GM12873 (cell line): ENCODE data around the gene IKZF1.
A peak's percentile ranks its signal among the peaks of the same experiment; 100 is the strongest.

Experiments used
- CTCF ChIP-seq: IDR thresholded peaks from 2 replicates; pipeline ENCODE4 v1.5.1; 2012; ENCODE audit warnings: low read depth, mild to moderate bottlenecking, moderate library complexity, low read length, control low read depth; ENCODE audit not compliant: insufficient read depth; ENCODE audit errors: missing control alignments

The IKZF1 gene

GRCh38 chr7:50335795-50336754, 31.6 kb downstream of the IKZF1 start:
- peak; percentile 14 for TF ChIP-seq CTCF

DNA sequence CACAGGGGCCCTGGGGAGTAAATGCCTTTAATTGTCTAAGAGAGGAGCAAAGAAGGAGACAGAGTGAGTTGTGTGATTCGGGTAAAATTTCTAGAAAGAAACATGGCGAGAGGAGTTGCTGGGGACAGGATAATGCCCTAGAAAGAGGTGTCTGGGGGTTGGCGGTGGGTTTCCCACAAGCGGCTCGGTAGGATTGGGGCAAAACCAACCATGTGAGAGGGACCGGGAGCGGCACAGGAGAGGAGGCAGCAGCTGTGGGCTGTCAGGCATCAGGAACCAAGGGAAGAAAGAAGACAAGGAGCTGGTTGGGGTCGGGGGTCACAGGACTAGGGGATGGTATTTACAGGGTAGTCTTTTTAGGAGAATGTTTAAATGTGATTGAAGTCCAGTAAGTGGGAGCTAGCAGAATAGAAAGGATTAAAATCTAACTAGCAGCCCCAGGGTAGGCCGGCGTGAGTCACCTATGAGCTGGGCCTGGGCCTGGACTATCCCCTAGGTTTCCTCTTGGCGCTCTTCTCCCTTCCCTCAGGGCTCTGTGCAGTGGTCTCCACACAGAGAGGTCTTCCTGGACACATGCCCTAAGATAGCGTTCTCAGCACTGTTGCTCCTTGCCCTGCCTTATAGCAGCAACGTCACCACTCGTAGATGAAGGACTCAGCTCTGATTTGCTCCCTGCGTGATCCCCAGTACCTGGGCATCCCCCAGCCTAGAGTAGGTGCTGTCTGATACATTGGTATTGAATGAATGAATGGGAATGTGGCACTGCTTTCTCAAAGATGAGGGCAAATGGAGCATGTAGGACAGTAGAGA, 32.6 kb downstream of the IKZF1 start:
- no peak for TF ChIP-seq CTCF

DNA sequence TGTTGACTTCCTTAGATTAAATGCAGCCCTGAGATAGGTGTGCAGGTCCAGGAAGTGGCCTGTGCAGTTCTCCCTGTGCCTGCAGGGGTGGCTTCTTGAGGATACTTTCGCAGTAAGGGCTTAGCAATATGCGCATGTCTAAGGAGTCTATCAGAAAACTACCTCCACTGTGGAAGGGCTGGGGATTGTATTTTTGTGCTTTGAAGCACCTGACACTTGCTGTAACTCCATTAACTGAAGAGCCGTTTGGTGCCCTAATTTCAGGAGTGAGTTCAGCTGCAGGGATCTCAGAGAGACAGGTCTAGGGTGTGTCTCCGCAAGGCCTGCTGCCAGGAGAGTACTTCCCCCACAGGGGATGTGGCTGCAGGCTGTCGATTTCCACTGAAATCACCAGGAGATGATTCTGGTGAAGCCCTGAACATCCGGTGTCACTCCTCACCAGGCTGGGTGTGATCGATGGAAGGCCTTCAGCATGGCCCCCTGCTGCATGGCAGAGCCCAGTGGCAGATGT, 35.5 kb downstream of the IKZF1 start:
- TF ChIP-seq CTCF = no peak

GRCh38 chr7:50341724-50342123, 37.2 kb downstream of the IKZF1 start:
- TF ChIP-seq CTCF = no peak

- no peak for TF ChIP-seq CTCF
Observed at GRCh38 chr7:50342616-50343114, 38.1 kb downstream of the IKZF1 start.

GRCh38 chr7:50346545-50347497, 42.3 kb downstream of the IKZF1 start:
- no peak for TF ChIP-seq CTCF
